Thoracic aorta (tissue), 2 donors: Measurements from ENCODE around the gene ASH1L. TPM values are rescaled to one million over a fixed set of nuclear protein-coding genes. Genes with fewer than 3 reads are reported as not detected.

ENCODE experiments used
- ATAC-seq: fragments of 150-250 bp; one replicate; pipeline ENCODE4 v1.8.0; 2017; ENCODE audit warnings: low read depth; ENCODE audit not compliant: insufficient number of reproducible peaks, low FRiP score
- DNase-seq: peaks from one replicate; pipeline ENCODE4 v3.0.0-alpha.2; 2020; ENCODE audit warnings: low spot score
- H3K27ac ChIP-seq, 2 donors: fragments of 200-600 bp; sonication (generic); 1 replicate in 1 of 2; 2 replicates in 1 of 2; pipeline ENCODE4 v1.5.1; 2016; ENCODE audit warnings: mild to moderate bottlenecking in 2 of 2, moderate library complexity in 2 of 2
- H3K27me3 ChIP-seq: fragments of 200-600 bp; sonication (generic); replicated peaks from 2 replicates; pipeline ENCODE4 v1.6.0; 2016; ENCODE audit warnings: mild to moderate bottlenecking; ENCODE audit not compliant: insufficient read depth
- H3K36me3 ChIP-seq: fragments of 200-600 bp; sonication (generic); one replicate; pipeline ENCODE4 v1.5.1; 2016
- H3K4me1 ChIP-seq, 2 donors: fragments of 200-600 bp; sonication (generic); 1 replicate in 1 of 2; 2 replicates in 1 of 2; pipeline versions ENCODE4 v1.5.1 to v1.6.0; 2016; ENCODE audit warnings: low read depth in 2 of 2, mild to moderate bottlenecking in 1 of 2; ENCODE audit not compliant: control insufficient read depth in 1 of 2
- H3K4me3 ChIP-seq: fragments of 200-600 bp; sonication (generic); 2 replicates; pipeline ENCODE4 v1.5.1; 2016; ENCODE audit warnings: mild to moderate bottlenecking
- H3K9me3 ChIP-seq: fragments of 200-600 bp; sonication (generic); 2 replicates; pipeline ENCODE4 v1.5.1; 2016
- total RNA-seq, 2 donors: library from RNA; depleted of rRNA; stranded (reverse); fragments of >200 nt; gene quantifications; one replicate each; pipeline versions ENCODE4 v1.1.0 to v1.2.3, GENCODE V29; 2016
- TF ChIP-seq, protein P1 (sequence below): fragments of 200-600 bp; sonication (generic); IDR thresholded peaks from one replicate; pipeline ENCODE4 v1.5.1; 2019; ENCODE audit warnings: antibody characterized with exemption

The ASH1L gene
- total RNA-seq, 2 donors from 2014 or later: 52.7 to 84.2 TPM

GRCh38 chr1:155305881-155306391, 256.7 kb downstream of the ASH1L start:
- Histone ChIP-seq H3K4me3 (no peak overlapping the region), H3K27me3 (no peaks in the 10 kb centered on the region), H3K27ac (no peak overlapping the region), H3K9me3 (no peaks in the 10 kb centered on the region), H3K36me3 (no peaks in the 10 kb centered on the region), H3K4me1 (peaks cover 3 to 25% of the 10 kb centered on the region in 2 donors)
- ATAC-seq (no peak), DNase-seq (no peak)
- TF ChIP-seq, protein P1, sequence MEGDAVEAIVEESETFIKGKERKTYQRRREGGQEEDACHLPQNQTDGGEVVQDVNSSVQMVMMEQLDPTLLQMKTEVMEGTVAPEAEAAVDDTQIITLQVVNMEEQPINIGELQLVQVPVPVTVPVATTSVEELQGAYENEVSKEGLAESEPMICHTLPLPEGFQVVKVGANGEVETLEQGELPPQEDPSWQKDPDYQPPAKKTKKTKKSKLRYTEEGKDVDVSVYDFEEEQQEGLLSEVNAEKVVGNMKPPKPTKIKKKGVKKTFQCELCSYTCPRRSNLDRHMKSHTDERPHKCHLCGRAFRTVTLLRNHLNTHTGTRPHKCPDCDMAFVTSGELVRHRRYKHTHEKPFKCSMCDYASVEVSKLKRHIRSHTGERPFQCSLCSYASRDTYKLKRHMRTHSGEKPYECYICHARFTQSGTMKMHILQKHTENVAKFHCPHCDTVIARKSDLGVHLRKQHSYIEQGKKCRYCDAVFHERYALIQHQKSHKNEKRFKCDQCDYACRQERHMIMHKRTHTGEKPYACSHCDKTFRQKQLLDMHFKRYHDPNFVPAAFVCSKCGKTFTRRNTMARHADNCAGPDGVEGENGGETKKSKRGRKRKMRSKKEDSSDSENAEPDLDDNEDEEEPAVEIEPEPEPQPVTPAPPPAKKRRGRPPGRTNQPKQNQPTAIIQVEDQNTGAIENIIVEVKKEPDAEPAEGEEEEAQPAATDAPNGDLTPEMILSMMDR: no peak

GRCh38 chr1:155304558-155305063, 258.0 kb downstream of the ASH1L start:
- TF ChIP-seq, protein P1: no peak
- Histone ChIP-seq H3K27me3 (no peaks in the 10 kb centered on the region), H3K36me3 (no peaks in the 10 kb centered on the region), H3K9me3 (no peaks in the 10 kb centered on the region), H3K4me3 (no peak overlapping the region), H3K4me1 (peaks cover 0 to 12% of the 10 kb centered on the region in 2 donors), H3K27ac (no peak overlapping the region)
- DNase-seq (no peak), ATAC-seq (no peak)

GRCh38 chr1:155301342-155301841, 261.2 kb downstream of the ASH1L start, which contains the start of gene PKLR:
Gene PKLR (minus strand): TSS chr1:155301438. CDS start chr1:155301395, 43 bp downstream.
- Histone ChIP-seq H3K27ac (no peak within 1 kb of the TSS), H3K4me1 (no peaks in the 10 kb centered on the region), H3K4me3 (no peak within 1 kb of the TSS), H3K36me3 (no peaks in the 10 kb centered on the region), H3K9me3 (no peaks in the 10 kb centered on the region), H3K27me3 (no peaks in the 10 kb centered on the region)
- DNase-seq (no peak), ATAC-seq (no peak)
- TF ChIP-seq, protein P1: no peak

GRCh38 chr1:155300553-155301329, 261.9 kb downstream of the ASH1L start:
- Histone ChIP-seq H3K4me1 (no peaks in the 10 kb centered on the region), H3K36me3 (no peaks in the 10 kb centered on the region), H3K27me3 (peaks cover 2% of the 10 kb centered on the region), H3K4me3 (no peak overlapping the region), H3K9me3 (no peaks in the 10 kb centered on the region), H3K27ac (no peak overlapping the region)
- no peak for ATAC-seq
- DNase-seq: no peak
- TF ChIP-seq, protein P1: no peak

DNA sequence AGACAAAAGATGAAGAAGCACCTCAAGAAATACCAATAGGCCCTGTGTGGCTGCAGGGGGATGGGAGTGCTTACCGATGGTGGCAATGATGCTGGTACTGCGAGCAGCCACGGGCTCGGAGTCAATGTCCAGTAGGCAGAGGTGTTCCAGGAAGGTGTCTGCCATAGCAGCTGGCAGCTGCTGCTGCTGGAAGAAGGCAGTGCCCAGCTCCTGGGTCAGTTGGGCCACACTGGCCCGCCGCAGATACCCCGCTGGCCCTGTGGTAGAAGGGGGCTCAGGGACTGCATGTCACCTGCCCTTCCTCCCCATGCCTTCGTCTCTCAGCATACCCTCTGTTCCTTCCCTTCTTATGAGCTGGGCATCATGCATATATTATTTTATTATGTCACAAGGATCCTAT, 262.6 kb downstream of the ASH1L start:
- no peaks in the 10 kb centered on the region for H3K36me3 ChIP-seq
- H3K4me3 ChIP-seq: no peak overlapping the region
- H3K9me3 ChIP-seq: no peaks in the 10 kb centered on the region
- no peak for DNase-seq
- H3K27ac ChIP-seq: no peak overlapping the region
- ATAC-seq: no peak
- peaks cover 5 to 6% of the 10 kb centered on the region in 2 donors for H3K4me1 ChIP-seq
- H3K27me3 ChIP-seq: peaks cover 7% of the 10 kb centered on the region
- TF ChIP-seq, protein P1: no peak
